Ramos (cell line): Measurements from ENCODE around the gene GAS6.

Source experiments
- in situ Hi-C: fragments of 300-500 bp; cut with MboI; formaldehyde crosslinking; loops from one replicate; pipeline ENCODE4 v1.14.3; 2022; ENCODE audit warnings: low sequenced_read_pairs; ENCODE audit not compliant: unreplicated experiment

Gene GAS6

GRCh38 chr13:113783200-113783881 lies 80.5 kb downstream of the GAS6 start:
- in situ Hi-C loops: no loop called here

DNA sequence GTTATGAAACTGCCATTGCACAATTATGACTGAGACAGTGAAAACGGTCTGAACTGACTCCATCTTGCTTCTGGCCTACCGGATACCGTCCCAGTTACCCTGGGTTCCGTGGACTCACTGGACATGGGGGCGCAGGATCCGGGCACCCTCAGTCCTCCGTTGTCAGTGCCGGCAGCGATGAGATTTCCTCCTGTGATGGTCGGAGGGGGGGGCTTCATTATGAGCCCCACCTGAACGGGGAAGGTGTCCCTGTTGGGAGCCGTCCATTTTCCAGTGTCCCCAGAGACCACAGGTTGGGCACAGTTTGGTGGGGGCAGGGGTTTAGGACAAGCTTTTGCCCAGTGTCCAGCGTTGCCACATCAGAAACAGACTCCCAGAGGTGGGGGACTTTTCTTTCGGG lies 81.4 kb downstream of the GAS6 start:
- in situ Hi-C loops: no loop called here

GRCh38 chr13:113781571-113781970 lies 82.3 kb downstream of the GAS6 start:
- in situ Hi-C loops: no loop called here

DNA sequence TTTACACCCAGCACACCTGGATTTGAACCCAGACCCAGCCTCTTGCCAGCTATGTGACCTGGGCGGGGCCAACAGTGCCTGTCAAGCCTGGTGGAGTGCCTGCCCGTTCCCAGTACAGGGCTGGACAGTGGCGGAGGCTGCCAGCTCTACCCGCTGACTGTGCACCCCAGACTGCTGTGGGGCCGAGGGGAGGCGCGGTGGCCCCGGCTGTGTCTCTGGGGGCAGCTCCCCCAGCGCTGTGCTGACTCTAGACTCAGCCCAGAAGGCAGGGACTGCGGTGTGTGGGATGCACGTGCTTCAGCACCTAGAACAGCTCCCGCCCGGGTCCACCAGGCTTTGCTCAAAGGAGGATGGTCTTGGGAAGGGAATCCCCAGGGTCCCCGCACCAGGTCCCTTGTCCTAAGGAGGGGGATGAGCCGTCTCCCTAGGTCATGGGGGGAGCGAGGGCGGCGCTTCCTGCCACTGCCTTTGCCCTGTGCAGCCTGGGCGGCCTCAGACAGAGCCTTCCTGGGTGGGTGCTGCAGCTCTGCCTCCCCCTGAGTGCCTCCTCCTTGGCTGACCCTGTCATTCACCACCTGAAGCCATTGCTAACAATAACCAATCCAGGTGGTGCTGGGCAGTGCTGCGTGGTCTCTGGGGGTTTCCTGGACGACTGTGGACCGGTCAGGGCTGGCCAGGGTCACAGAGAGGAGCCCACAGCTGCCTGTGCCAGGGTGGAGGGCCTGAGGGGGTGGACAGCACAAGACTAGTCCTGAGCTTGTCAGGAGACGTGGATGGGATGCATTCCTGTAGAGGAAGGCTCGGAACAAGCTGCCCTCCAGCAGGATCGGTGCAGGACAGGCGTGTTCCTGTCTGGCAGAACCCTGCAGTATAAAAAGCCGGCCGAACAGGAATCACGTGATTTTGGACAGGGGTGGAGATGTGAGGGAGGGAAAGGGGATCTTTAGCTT lies 86.3 kb downstream of the GAS6 start:
- in situ Hi-C loops: no loop called here

GRCh38 chr13:113776231-113777125 lies 87.4 kb downstream of the GAS6 start:
- in situ Hi-C loops: no loop called here

GRCh38 chr13:113775451-113776145 lies 88.3 kb downstream of the GAS6 start:
- in situ Hi-C loops: no loop called here

DNA sequence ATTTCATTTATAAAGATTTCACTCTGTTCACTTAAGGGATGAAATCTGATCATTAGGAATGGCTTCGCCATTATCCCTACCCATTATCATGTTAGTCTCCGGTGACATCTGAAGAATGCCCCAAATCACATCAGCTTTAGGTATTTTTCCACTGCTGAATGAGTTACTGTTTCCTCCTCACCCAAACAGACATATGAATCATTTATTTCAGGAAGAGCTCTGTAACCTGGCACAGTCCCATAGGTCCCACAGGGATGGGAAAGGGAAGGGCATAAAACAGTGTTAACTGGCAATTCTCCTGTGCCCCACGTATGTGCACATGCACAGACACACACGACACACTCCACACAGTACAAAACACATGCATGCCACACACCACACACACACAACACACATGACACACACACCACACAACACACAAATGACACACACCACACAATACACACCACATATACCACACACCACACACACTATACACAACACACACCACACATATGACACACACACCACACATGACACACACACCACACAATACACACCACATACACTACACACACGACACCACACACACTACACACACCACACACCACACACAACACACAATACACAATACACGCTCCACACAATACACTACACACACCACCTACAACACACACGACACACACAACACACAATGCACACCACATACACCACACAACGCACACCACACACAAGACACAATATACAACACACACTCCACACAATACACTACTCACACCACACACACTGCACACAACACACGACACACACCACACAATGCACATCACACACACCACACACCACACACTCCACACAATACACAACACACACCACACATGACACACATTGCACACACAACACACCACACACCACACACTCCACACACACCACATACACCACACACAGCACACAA lies 89.4 kb downstream of the GAS6 start:
- in situ Hi-C loops: no loop called here

- in situ Hi-C loops: no loop called here
These were observed 92.1 kb downstream of the GAS6 start for GRCh38 chr13:113771709-113772331.

DNA sequence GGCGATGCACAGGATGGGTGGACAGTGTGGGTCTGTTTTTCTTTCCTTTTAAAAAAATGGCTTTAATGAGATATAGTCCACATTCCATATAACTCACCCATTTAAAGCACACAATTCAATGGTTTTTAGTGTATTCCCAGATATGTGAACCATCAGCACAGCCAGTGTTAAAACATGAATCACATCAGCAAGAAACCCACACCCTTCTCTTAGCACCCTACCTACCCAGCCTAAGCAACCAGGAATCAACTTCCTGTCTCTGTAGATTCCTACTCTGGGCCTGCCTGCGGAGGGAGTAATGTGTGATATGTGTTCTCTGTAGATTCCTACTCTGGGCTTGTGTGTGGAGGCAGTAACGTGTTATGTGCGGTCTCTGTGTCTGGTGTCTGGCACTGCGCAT lies 92.9 kb downstream of the GAS6 start:
- in situ Hi-C loops: no loop called here
